Peyer's patch (tissue), 4 donors: ENCODE measurements around the gene KIFC3.

Experiments
- CTCF ChIP-seq, 6 experiments: fragments of 450-650 bp in 4 of 6; fragments of 200-600 bp in 2 of 6; sonication (generic) in 1 of 6; IDR thresholded peaks; one replicate each; pipeline ENCODE4 v1.5.1; 2017 to 2019; ENCODE audit warnings: antibody characterized with exemption in 6 of 6, mild to moderate bottlenecking in 3 of 6, moderate library complexity in 1 of 6
- POLR2A ChIP-seq, 2 donors: fragments of 450-650 bp; IDR thresholded peaks; one replicate each; pipeline ENCODE4 v1.5.1; 2017; ENCODE audit warnings: antibody characterized with exemption in 2 of 2, mild to moderate bottlenecking in 2 of 2, moderate library complexity in 2 of 2

GRCh38 chr16:57785924-57786323 is 16.4 kb downstream of the KIFC3 start:
- TF ChIP-seq CTCF (IDR thresholded peaks at IDR 0.05), result no peak
- TF ChIP-seq POLR2A (IDR thresholded peaks at IDR 0.05), result no peak
